H9 (cell line): ENCODE data around the gene MGMT. TPM values are rescaled to one million over a fixed set of nuclear protein-coding genes. Genes with fewer than 3 reads are reported as not detected.
A peak's percentile ranks its signal among the peaks of the same experiment; 100 is the strongest.

Experiments used
- DNase-seq: peaks from one replicate; pipeline ENCODE4 v3.0.0-alpha.2; 2017
- H2AFZ ChIP-seq: one replicate; pipeline ENCODE4 v1.6.1; 2013; ENCODE audit warnings: mild to moderate bottlenecking, low read length, control low read depth, moderate library complexity
- H2AK5ac ChIP-seq: 2 replicates; pipeline ENCODE4 v1.6.1; 2013; ENCODE audit warnings: low read length, control low read depth, mixed read lengths; ENCODE audit not compliant: insufficient read length
- H2BK120ac ChIP-seq: one replicate; pipeline ENCODE4 v1.6.1; 2013; ENCODE audit warnings: low read depth, mild to moderate bottlenecking, low read length, control low read depth, inconsistent platforms; ENCODE audit not compliant: poor library complexity, severe bottlenecking
- H2BK12ac ChIP-seq: 2 replicates; pipeline ENCODE4 v1.6.1; 2013; ENCODE audit warnings: low read length, control low read depth, mixed read lengths, low read depth; ENCODE audit not compliant: insufficient read length
- H2BK15ac ChIP-seq: 2 replicates; pipeline ENCODE4 v1.6.1; 2013; ENCODE audit warnings: low read depth, low read length, control low read depth
- H2BK20ac ChIP-seq: one replicate; pipeline ENCODE4 v1.6.1; 2013; ENCODE audit warnings: low read depth, mild to moderate bottlenecking, low read length, control low read depth, inconsistent platforms; ENCODE audit not compliant: poor library complexity, severe bottlenecking
- H2BK5ac ChIP-seq: 2 replicates; pipeline ENCODE4 v1.6.1; 2013; ENCODE audit warnings: low read length, control low read depth, mixed read lengths; ENCODE audit not compliant: insufficient read length
- H3K14ac ChIP-seq: 2 replicates; pipeline ENCODE4 v1.6.1; 2013; ENCODE audit warnings: low read length, control low read depth; ENCODE audit not compliant: insufficient read depth
- H3K18ac ChIP-seq: 2 replicates; pipeline ENCODE4 v1.6.1; 2013; ENCODE audit warnings: low read depth, mild to moderate bottlenecking, mixed read lengths, low read length, control low read depth; ENCODE audit not compliant: insufficient read length
- H3K23ac ChIP-seq: 2 replicates; pipeline ENCODE4 v1.6.1; 2013; ENCODE audit warnings: low read length, control low read depth, mixed read lengths, low read depth; ENCODE audit not compliant: insufficient read length
- H3K23me2 ChIP-seq: 2 replicates; pipeline ENCODE4 v1.6.1; 2013; ENCODE audit warnings: low read depth, mild to moderate bottlenecking, mixed read lengths, low read length, control low read depth; ENCODE audit not compliant: insufficient read length, poor library complexity, severe bottlenecking
- H3K27ac ChIP-seq: 2 replicates; pipeline ENCODE4 v1.5.1; 2013; ENCODE audit warnings: low read length, control low read depth, mixed read lengths, low read depth; ENCODE audit not compliant: insufficient read length
- H3K27me3 ChIP-seq: 2 replicates; pipeline ENCODE4 v1.6.1; 2013; ENCODE audit warnings: low read length, control low read depth, inconsistent platforms; ENCODE audit not compliant: insufficient read depth
- H3K4ac ChIP-seq: 2 replicates; pipeline ENCODE4 v1.6.1; 2013; ENCODE audit warnings: low read depth, mild to moderate bottlenecking, control low read depth, inconsistent platforms, low read length, moderate library complexity
- H3K4me1 ChIP-seq: 2 replicates; pipeline ENCODE4 v1.6.1; 2013; ENCODE audit warnings: low read length, control low read depth, inconsistent platforms; ENCODE audit not compliant: insufficient read depth
- H3K4me2 ChIP-seq: 2 replicates; pipeline ENCODE4 v1.6.1; 2013; ENCODE audit warnings: low read length, control low read depth, mixed read lengths; ENCODE audit not compliant: insufficient read length, insufficient read depth
- H3K56ac ChIP-seq: 2 replicates; pipeline ENCODE4 v1.6.1; 2013; ENCODE audit warnings: low read depth, mild to moderate bottlenecking, mixed read lengths, low read length, control low read depth; ENCODE audit not compliant: insufficient read length
- H3K79me1 ChIP-seq: 2 replicates; pipeline ENCODE4 v1.6.1; 2013; ENCODE audit warnings: low read depth, mild to moderate bottlenecking, moderate library complexity, low read length, control low read depth, inconsistent platforms; ENCODE audit not compliant: insufficient read depth, poor library complexity, severe bottlenecking
- H3K79me2 ChIP-seq: 2 replicates; pipeline ENCODE4 v1.6.1; 2013; ENCODE audit warnings: low read length, control low read depth, inconsistent platforms; ENCODE audit not compliant: insufficient read depth
- H3K9ac ChIP-seq: 2 replicates; pipeline ENCODE4 v1.6.1; 2013; ENCODE audit warnings: low read length, control low read depth, mixed read lengths; ENCODE audit not compliant: insufficient read length; ENCODE audit errors: extremely low read depth
- H3K9me3 ChIP-seq: one replicate; pipeline ENCODE4 v1.6.1; 2013; ENCODE audit warnings: low read depth, low read length, inconsistent platforms; ENCODE audit not compliant: control insufficient read depth
- H3T11ph ChIP-seq: one replicate; pipeline ENCODE4 v1.6.1; 2013; ENCODE audit warnings: mild to moderate bottlenecking, low read length, control low read depth, inconsistent platforms
- H4K20me1 ChIP-seq: one replicate; pipeline ENCODE4 v1.6.1; 2013; ENCODE audit not compliant: control insufficient read depth, insufficient read length, insufficient read depth
- H4K5ac ChIP-seq: 2 replicates; pipeline ENCODE4 v1.6.1; 2013; ENCODE audit warnings: low read depth, mild to moderate bottlenecking, mixed read lengths, low read length, control low read depth; ENCODE audit not compliant: insufficient read length
- H4K8ac ChIP-seq: replicated peaks from 2 replicates; pipeline ENCODE4 v1.6.1; 2013; ENCODE audit warnings: low read length, control low read depth, mixed read lengths, low read depth; ENCODE audit not compliant: insufficient read length
- H4K91ac ChIP-seq: 2 replicates; pipeline ENCODE4 v1.6.1; 2013; ENCODE audit warnings: low read depth, mild to moderate bottlenecking, moderate library complexity, mixed read lengths, low read length, control low read depth; ENCODE audit not compliant: insufficient read length
- H3K27ac Mint-ChIP-seq, 3 experiments: 2 replicates in 2 of 3; 3 replicates in 1 of 3; pipeline ENCODE4 v1.8.0; 2020 to 2021; ENCODE audit warnings: mixed read lengths in 3 of 3, mild to moderate bottlenecking in 1 of 3, moderate library complexity in 1 of 3
- H3K27me3 Mint-ChIP-seq: 2 replicates; pipeline ENCODE4 v1.8.0; 2021; ENCODE audit warnings: low read depth, mild to moderate bottlenecking, moderate library complexity, mixed read lengths
- H3K36me3 Mint-ChIP-seq, 3 experiments: 2 replicates in 2 of 3; 3 replicates in 1 of 3; pipeline ENCODE4 v1.8.0; 2020 to 2021; ENCODE audit warnings: low read depth in 3 of 3, mixed read lengths in 3 of 3; ENCODE audit not compliant: insufficient read depth in 1 of 3
- H3K4me1 Mint-ChIP-seq, 2 experiments: 2 replicates each; pipeline ENCODE4 v1.8.0; 2020; ENCODE audit warnings: mixed read lengths in 2 of 2
- H3K4me3 Mint-ChIP-seq, 2 experiments: 2 replicates in 1 of 2; 3 replicates in 1 of 2; pipeline ENCODE4 v1.8.0; 2020 to 2021; ENCODE audit warnings: mild to moderate bottlenecking in 2 of 2, mixed read lengths in 2 of 2, moderate library complexity in 1 of 2
- H3K9me3 Mint-ChIP-seq, 2 experiments: 2 replicates in 1 of 2; 3 replicates in 1 of 2; pipeline ENCODE4 v1.8.0; 2020; ENCODE audit warnings: mild to moderate bottlenecking in 2 of 2, mixed read lengths in 2 of 2, moderate library complexity in 1 of 2
- WGBS: extraction: QIAGEN DNeasy Blood & Tissue Kit; methylation state at CpG from one replicate; pipeline ENCODE4 v1.1.7; 2013; ENCODE audit warnings: missing lambda C conversion rate, low lambda C conversion rate, mixed read lengths; ENCODE audit not compliant: insufficient read length; ENCODE audit errors: extremely low coverage; 5-methylcytosine and 5-hydroxymethylcytosine counted together
- total RNA-seq: library from RNA; stranded (reverse); gene quantifications from 2 replicates; pipeline ENCODE4 v1.2.1, GENCODE V29; 2021
- TF ChIP-seq, protein P1 (sequence below): fragments of 200-600 bp; sonication (generic); conservative IDR thresholded peaks from 3 replicates; pipeline ENCODE4 v1.8.0; 2021; ENCODE audit warnings: antibody characterized with exemption, mild to moderate bottlenecking

MGMT gene
- total RNA-seq, 1 experiment from 2014 or later: 18.4 TPM

DNA sequence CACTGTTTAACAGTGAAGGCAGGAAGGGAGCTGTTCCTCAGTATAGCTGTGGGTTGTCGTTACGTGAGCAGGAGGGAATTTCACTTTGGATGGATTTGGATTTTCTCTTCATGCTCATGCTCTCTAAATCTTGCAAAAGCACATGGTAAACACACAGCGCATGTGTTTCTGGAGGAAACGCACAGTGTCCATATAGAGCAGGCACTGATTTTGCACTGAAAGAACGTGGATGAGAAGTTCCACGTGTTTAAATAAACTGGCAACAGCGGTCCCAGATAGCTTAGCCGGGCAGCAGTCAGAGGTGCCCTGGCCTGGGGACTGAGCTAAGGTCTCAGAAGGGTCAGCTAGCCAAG lies 188.6 kb downstream of the MGMT start:
- Mint-ChIP-seq H3K27me3 (no peaks in the 10 kb centered on the region), H3K36me3 (no peaks in the 10 kb centered on the region; a peak in 1 of 7 replicates), H3K4me3 (no peak overlapping the region), H3K4me1 (peaks cover 18 to 20% of the 10 kb centered on the region in 2 experiments), H3K27ac (peak overlapping the region in 2 of 3 experiments; percentile 94; a peak in 4 of 7 replicates), H3K9me3 (no peaks in the 10 kb centered on the region)
- Histone ChIP-seq H2BK120ac (no peak overlapping the region), H3K9ac (no peak overlapping the region), H2BK12ac (no peak overlapping the region), H2BK5ac (no peak overlapping the region), H3K4me1 (no peaks in the 10 kb centered on the region; the same call in 1 of the 2 replicates), H2BK20ac (no peak overlapping the region), H2AK5ac (no peak overlapping the region), H3K79me2 (no peaks in the 10 kb centered on the region), H2BK15ac (no peak overlapping the region), H3K18ac (no peak overlapping the region), H4K5ac (no peak overlapping the region), H3K79me1 (no peaks in the 10 kb centered on the region), H3K4ac (no peak overlapping the region), H3K4me2 (no peak overlapping the region), H3K23ac (no peak overlapping the region), H2AFZ (no peak overlapping the region), H3K56ac (no peak overlapping the region), H3K27me3 (no peaks in the 10 kb centered on the region), H4K20me1 (no peaks in the 10 kb centered on the region), H3K9me3 (no peaks in the 10 kb centered on the region), H3K14ac (no peak overlapping the region), H4K8ac (no peak overlapping the region), H3T11ph (no peak overlapping the region), H3K23me2 (no peaks in the 10 kb centered on the region), H3K27ac (no peak overlapping the region), H4K91ac (no peak overlapping the region)
- TF ChIP-seq, protein P1, sequence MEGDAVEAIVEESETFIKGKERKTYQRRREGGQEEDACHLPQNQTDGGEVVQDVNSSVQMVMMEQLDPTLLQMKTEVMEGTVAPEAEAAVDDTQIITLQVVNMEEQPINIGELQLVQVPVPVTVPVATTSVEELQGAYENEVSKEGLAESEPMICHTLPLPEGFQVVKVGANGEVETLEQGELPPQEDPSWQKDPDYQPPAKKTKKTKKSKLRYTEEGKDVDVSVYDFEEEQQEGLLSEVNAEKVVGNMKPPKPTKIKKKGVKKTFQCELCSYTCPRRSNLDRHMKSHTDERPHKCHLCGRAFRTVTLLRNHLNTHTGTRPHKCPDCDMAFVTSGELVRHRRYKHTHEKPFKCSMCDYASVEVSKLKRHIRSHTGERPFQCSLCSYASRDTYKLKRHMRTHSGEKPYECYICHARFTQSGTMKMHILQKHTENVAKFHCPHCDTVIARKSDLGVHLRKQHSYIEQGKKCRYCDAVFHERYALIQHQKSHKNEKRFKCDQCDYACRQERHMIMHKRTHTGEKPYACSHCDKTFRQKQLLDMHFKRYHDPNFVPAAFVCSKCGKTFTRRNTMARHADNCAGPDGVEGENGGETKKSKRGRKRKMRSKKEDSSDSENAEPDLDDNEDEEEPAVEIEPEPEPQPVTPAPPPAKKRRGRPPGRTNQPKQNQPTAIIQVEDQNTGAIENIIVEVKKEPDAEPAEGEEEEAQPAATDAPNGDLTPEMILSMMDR: no peak
- DNase-seq: no peak
- no CpG with 5 or more reads among the region's 8 CpGs for WGBS
